Heart left ventricle (tissue), 13 donors: Measurements from ENCODE around the gene ARHGEF40.

Experiments
- CTCF ChIP-seq, 12 donors: fragments of 200-600 bp; sonication (generic) in 4 of 12; IDR thresholded peaks; one replicate each; pipeline versions ENCODE4 v1.5.0 to v1.8.0; 2018 to 2022; ENCODE audit warnings: antibody characterized with exemption in 12 of 12, mild to moderate bottlenecking in 5 of 12
- POLR2A ChIP-seq, 2 donors: fragments of 450-650 bp; IDR thresholded peaks; one replicate each; pipeline ENCODE4 v1.6.1; 2017; ENCODE audit warnings: antibody characterized with exemption in 2 of 2, mild to moderate bottlenecking in 2 of 2, moderate library complexity in 2 of 2
- donor health status: ischemic (EF 13 %, LVEDD 7.1; RV severe dilation, severe dysfunction).
- donor health status: DM: no; HTN: yes; CAD: no.
- donor health status: DM: no; HTN: no; CAD: no.
- donor health status: ischemic (EF 25% LVEDD 6.9; RV normal size, moderate dysfunction).
- donor health status: ischemic (EF 25% LVEDD 5.7; RV mildly dilated, moderate dysfunction).
- donor health status: ischemic (EF 35%, LVEDD 5.7; RV mildly dilated, moderate dysfunction).
- donor health status: nonischemic (EF 11% LVEDD 7.7; RV severe dilation, severe dysfunction).
- donor health status: DM: yes; HTN: yes; CAD: no.
- donor health status: PGD.
- donor health status: ischemic (EF 29% LVEDD 5.4; RV normal size, mild dysfunction).
- donor health status: nonischemic (EF 23%, LVEDD 6.1; RV moderate dilation, normal function).

- TF ChIP-seq CTCF (IDR thresholded peaks at IDR 0.05) (no peak), POLR2A (IDR thresholded peaks at IDR 0.05) (no peak)
Measured at GRCh38 chr14:21106176-21106497, 36.0 kb downstream of the ARHGEF40 start.
